Pancreas (tissue), 10 donors: Measurements from ENCODE around the gene PON1. TPM values are rescaled to one million over a fixed set of nuclear protein-coding genes. Genes with fewer than 3 reads are reported as not detected.

ENCODE experiments used
- ATAC-seq, 4 donors: fragments of 200-7000 bp; cut with Tn5 transposase; one replicate each; pipeline versions ENCODE4 v1.8.0 to v1.9.1; 2020; ENCODE audit warnings: mild to moderate bottlenecking in 4 of 4, moderate library complexity in 4 of 4
- DNase-seq, 6 donors: peaks; one replicate each; pipeline ENCODE4 v3.0.0-alpha.2; 2020
- FAIRE-seq: peaks from 2 replicates; lab custom pipeline; 2012; peaks lifted over from hg19 to GRCh38; lab: Jason Lieb, UNC
- H3K27ac ChIP-seq, 4 donors: fragments of 200-600 bp; sonication (generic); 1 replicate in 3 of 4; 2 replicates in 1 of 4; pipeline versions ENCODE4 v1.5.0 to v1.8.0; 2020
- H3K27me3 ChIP-seq, 4 donors: fragments of 200-600 bp; one replicate each; pipeline ENCODE4 v1.8.0; 2021
- H3K36me3 ChIP-seq, 3 donors: fragments of 200-600 bp; sonication (generic) in 1 of 3; one replicate each; pipeline versions ENCODE4 v1.5.0 to v1.8.0; 2020 to 2021
- H3K4me1 ChIP-seq, 3 donors: fragments of 200-600 bp; one replicate each; pipeline ENCODE4 v1.8.0; 2021
- H3K4me3 ChIP-seq, 4 donors: fragments of 200-600 bp; sonication (generic) in 2 of 4; one replicate each; pipeline versions ENCODE4 v1.5.0 to v1.8.0; 2020 to 2021
- H3K9me3 ChIP-seq, 4 donors: fragments of 200-600 bp; one replicate each; pipeline ENCODE4 v1.8.0; 2021
- CTCF ChIP-seq, 4 donors: fragments of 200-600 bp; sonication (generic) in 3 of 4; IDR thresholded peaks; one replicate each; pipeline versions ENCODE4 v1.5.0 to v1.8.0; 2021; ENCODE audit warnings: antibody characterized with exemption in 4 of 4
- WGBS, 2 donors: extraction: QIAGEN DNeasy Blood & Tissue Kit; methylation state at CpG; one replicate each; pipeline ENCODE4 v1.1.7; 2013; 5-methylcytosine and 5-hydroxymethylcytosine counted together
- intact Hi-C, 3 donors: fragments of 100-400 bp; cut with DNase I; formaldehyde crosslinking; loops; one replicate each; pipeline versions ENCODE4 v1.11.1 to v1.14.2; 2022
- polyA plus RNA-seq, 2 donors: library from polyadenylated mRNA; stranded (reverse); fragments of 200-250 nt; gene quantifications; one replicate each; pipeline ENCODE4 v1.2.3, GENCODE V29; 2013
- total RNA-seq, 6 donors: library from RNA; stranded (reverse); fragmentation: NEBNext Ultra II Directional in 4 of 6; extraction: Animal tissue kit (Norgen Biotek cat#: 25700) in 4 of 6; gene quantifications; one replicate each; pipeline versions ENCODE4 v1.2.1 to v1.2.4, GENCODE V29; 2021 to 2023
- donor health status: healthy with polysubstance abuse.
- donor health status: DM: no; HTN: no; CAD: no; lungs with moderate emphysema.
- donor health status: DM: no; HTN: no; CAD: no.
- donor health status: control.
- donor health status: control.
- donor health status: Bipolar disorder and iron deficiency.
- donor health status: DM: yes; HTN: yes; CAD: no.
- donor health status: DM: no; HTN: no; CAD: no.
- donor health status: DM: no; HTN: no; CAD: no.
- donor health status: DM: yes; HTN: yes; CAD: no.

The PON1 gene
- total and polyA plus RNA-seq, 8 donors = 0.26 to 0.64 (median 0.51) TPM; not detected in 3

GRCh38 chr7:95255691-95256090 lies 68.6 kb downstream of the PON1 start:
- H3K4me1 ChIP-seq = no peaks in the 10 kb centered on the region
- H3K36me3 ChIP-seq = peaks cover 0 to 8% (median 0%) of the 10 kb centered on the region in 3 donors
- no peak overlapping the region for H3K27ac ChIP-seq
- intact Hi-C loops = no loop called here
- FAIRE-seq = no peak
- no peak for TF ChIP-seq CTCF (IDR thresholded peaks at IDR 0.05)
- H3K9me3 ChIP-seq = no peaks in the 10 kb centered on the region
- no peak for DNase-seq
- H3K4me3 ChIP-seq = no peak overlapping the region
- no peaks in the 10 kb centered on the region for H3K27me3 ChIP-seq
- ATAC-seq = no peak

- no peak for FAIRE-seq
Observed at GRCh38 chr7:95253986-95254385, 70.3 kb downstream of the PON1 start.

GRCh38 chr7:95251966-95252365 lies 72.4 kb downstream of the PON1 start:
- peaks cover 0 to 8% (median 0%) of the 10 kb centered on the region in 3 donors for H3K36me3 ChIP-seq
- no peaks in the 10 kb centered on the region for H3K27me3 ChIP-seq
- H3K9me3 ChIP-seq = no peaks in the 10 kb centered on the region
- no peak overlapping the region for H3K27ac ChIP-seq
- no peak for TF ChIP-seq CTCF (IDR thresholded peaks at IDR 0.05)
- intact Hi-C loops = no loop called here
- ATAC-seq = no peak
- 38 to 54% methylated on average over 1 of the region's 1 CpG for WGBS, 2 donors
- H3K4me1 ChIP-seq = no peaks in the 10 kb centered on the region
- FAIRE-seq = no peak
- no peak for DNase-seq
- no peak overlapping the region for H3K4me3 ChIP-seq

More at GRCh38 chr7:95253986-95254385, 70.3 kb downstream of the PON1 start:
- intact Hi-C loops = no loop called here
- DNase-seq (no peak), ATAC-seq (no peak)
- no peak for TF ChIP-seq CTCF (IDR thresholded peaks at IDR 0.05)
- Histone ChIP-seq H3K27ac (no peak overlapping the region), H3K4me3 (no peak overlapping the region), H3K36me3 (peaks cover 0 to 8% (median 0%) of the 10 kb centered on the region in 3 donors), H3K9me3 (no peaks in the 10 kb centered on the region), H3K4me1 (no peaks in the 10 kb centered on the region), H3K27me3 (no peaks in the 10 kb centered on the region)
- WGBS, 2 donors = 89 to 92% methylated on average over 1 of the region's 1 CpG

- intact Hi-C loops = no loop called here
- TF ChIP-seq CTCF (IDR thresholded peaks at IDR 0.05) = no peak
- WGBS, 2 donors = 91 to 93% methylated on average over 6 of the region's 6 CpGs
- Histone ChIP-seq H3K36me3 (peaks cover 0 to 8% (median 0%) of the 10 kb centered on the region in 3 donors), H3K4me3 (no peak overlapping the region), H3K27ac (no peak overlapping the region), H3K4me1 (no peaks in the 10 kb centered on the region), H3K9me3 (no peaks in the 10 kb centered on the region), H3K27me3 (no peaks in the 10 kb centered on the region)
- no peak for FAIRE-seq
- no peak for ATAC-seq
- DNase-seq = no peak
Observed at GRCh38 chr7:95250571-95250970, 73.8 kb downstream of the PON1 start.

Other genes starting within 250 kb of the PON1 start
- 1 to 10 TPM; 2.4 to 5.5 (median 3.3) TPM for gene PON3, start 71.8 kb upstream of the PON1 start, total RNA-seq
- gene PON3, start 71.8 kb upstream of the PON1 start, polyA plus RNA-seq = 1 to 10 TPM; 5.8 to 9.3 TPM
- 10 to 100 TPM; 10.5 to 36.2 (median 17.6) TPM for gene PON2, start 110.5 kb upstream of the PON1 start, total RNA-seq
- gene PON2, start 110.5 kb upstream of the PON1 start, polyA plus RNA-seq = 10 to 100 TPM; 20.5 to 48.3 TPM
- gene ASB4, start 161.4 kb upstream of the PON1 start, total RNA-seq = 1 to 10 TPM in 1 of 6 donors, under 1 TPM in 5; 0.16 to 1.1 (median 0.53) TPM
- 1 to 10 TPM in 1 of 2 donors, under 1 TPM in 1; 0.30 to 1.9 TPM for gene ASB4, start 161.4 kb upstream of the PON1 start, polyA plus RNA-seq